Measurements from ENCODE around the gene FILIP1.

DNA sequence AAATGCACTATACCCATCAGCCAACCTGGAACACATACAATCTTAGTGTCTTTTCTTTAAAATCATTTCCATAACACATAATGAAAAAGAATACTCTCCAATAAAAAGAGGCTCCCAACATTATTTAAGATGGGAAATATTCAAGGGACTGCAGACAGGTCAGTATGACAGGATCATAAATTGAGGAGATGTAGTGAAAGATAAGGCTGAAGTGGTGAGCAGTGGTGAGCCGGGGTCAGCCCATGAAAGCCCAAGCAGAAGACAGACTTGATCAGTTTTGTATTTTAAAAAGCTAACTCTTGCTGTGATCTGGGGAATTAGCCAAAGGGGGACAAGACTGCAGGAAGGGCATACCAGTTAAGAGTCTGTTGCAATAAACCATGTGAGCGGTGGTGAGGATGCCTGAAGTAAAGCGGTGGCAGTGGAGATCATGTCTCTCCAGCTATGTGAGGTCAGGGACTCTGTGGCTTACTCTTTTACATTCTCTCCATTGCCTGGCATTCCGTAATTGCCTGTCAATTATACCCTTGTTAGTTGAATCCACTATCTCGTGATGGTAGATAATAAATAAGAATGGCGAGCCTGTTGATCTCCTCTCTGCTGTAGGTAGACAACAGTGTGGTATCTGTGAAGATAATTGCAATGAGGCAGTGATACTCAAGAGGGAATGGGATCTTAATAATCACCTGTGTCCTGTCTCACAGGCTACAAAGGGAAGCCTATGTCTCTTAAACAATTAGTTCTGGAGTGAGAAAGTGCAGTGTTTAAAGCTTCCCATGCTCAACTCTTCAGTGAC, 97.4 kb downstream of the FILIP1 start:
- TF ChIP-seq, protein P1, sequence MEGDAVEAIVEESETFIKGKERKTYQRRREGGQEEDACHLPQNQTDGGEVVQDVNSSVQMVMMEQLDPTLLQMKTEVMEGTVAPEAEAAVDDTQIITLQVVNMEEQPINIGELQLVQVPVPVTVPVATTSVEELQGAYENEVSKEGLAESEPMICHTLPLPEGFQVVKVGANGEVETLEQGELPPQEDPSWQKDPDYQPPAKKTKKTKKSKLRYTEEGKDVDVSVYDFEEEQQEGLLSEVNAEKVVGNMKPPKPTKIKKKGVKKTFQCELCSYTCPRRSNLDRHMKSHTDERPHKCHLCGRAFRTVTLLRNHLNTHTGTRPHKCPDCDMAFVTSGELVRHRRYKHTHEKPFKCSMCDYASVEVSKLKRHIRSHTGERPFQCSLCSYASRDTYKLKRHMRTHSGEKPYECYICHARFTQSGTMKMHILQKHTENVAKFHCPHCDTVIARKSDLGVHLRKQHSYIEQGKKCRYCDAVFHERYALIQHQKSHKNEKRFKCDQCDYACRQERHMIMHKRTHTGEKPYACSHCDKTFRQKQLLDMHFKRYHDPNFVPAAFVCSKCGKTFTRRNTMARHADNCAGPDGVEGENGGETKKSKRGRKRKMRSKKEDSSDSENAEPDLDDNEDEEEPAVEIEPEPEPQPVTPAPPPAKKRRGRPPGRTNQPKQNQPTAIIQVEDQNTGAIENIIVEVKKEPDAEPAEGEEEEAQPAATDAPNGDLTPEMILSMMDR (IDR thresholded peaks at IDR 0.05): no peak
- TF ChIP-seq POLR2A (IDR thresholded peaks at IDR 0.05) (no peak), POLR2AphosphoS5 (IDR thresholded peaks at IDR 0.05) (no peak), EP300 (IDR thresholded peaks at IDR 0.05) (no peak)

All from stomach (tissue), 4 donors.